Breast epithelium (tissue), 4 donors: Measurements from ENCODE around the gene PPFIA1. TPM values are rescaled to one million over a fixed set of nuclear protein-coding genes. Genes with fewer than 3 reads are reported as not detected.

Experiments
- DNase-seq, 2 donors: peaks; one replicate each; pipeline ENCODE4 v3.0.0-alpha.2; 2019; ENCODE audit warnings: low spot score in 2 of 2
- H3K27ac ChIP-seq, 2 donors: fragments of 200-600 bp; sonication (generic) in 1 of 2; one replicate each; pipeline ENCODE4 v1.5.1; 2016 to 2019; ENCODE audit warnings: mild to moderate bottlenecking in 1 of 2
- H3K27me3 ChIP-seq, 2 donors: fragments of 200-600 bp; sonication (generic) in 1 of 2; one replicate each; pipeline versions ENCODE4 v1.5.1 to v1.6.0; 2017 to 2019; ENCODE audit warnings: control low read depth in 1 of 2, mild to moderate bottlenecking in 1 of 2
- H3K36me3 ChIP-seq: fragments of 200-600 bp; one replicate; pipeline ENCODE4 v1.5.1; 2019
- H3K4me1 ChIP-seq, 2 donors: fragments of 200-600 bp; sonication (generic); one replicate each; pipeline ENCODE4 v1.5.1; 2016 to 2019; ENCODE audit warnings: control low read depth in 1 of 2
- H3K4me3 ChIP-seq, 3 donors: fragments of 200-600 bp; sonication (generic); 1 replicate in 2 of 3; 2 replicates in 1 of 3; pipeline ENCODE4 v1.5.1; 2016 to 2019; ENCODE audit warnings: mild to moderate bottlenecking in 3 of 3, moderate library complexity in 2 of 3
- H3K9me3 ChIP-seq, 2 donors: fragments of 200-600 bp; sonication (generic) in 1 of 2; one replicate each; pipeline ENCODE4 v1.5.1; 2016 to 2019; ENCODE audit warnings: control low read depth in 1 of 2
- CTCF ChIP-seq, 3 donors: fragments of 450-650 bp; IDR thresholded peaks; one replicate each; pipeline ENCODE4 v1.5.1; 2016 to 2017; ENCODE audit warnings: antibody characterized with exemption in 3 of 3, mild to moderate bottlenecking in 3 of 3, moderate library complexity in 3 of 3
- POLR2A ChIP-seq: fragments of 450-650 bp; IDR thresholded peaks from one replicate; pipeline ENCODE4 v1.6.1; 2016; ENCODE audit warnings: antibody characterized with exemption, mild to moderate bottlenecking, moderate library complexity
- POLR2AphosphoS5 ChIP-seq, 3 donors: sonication (generic); formaldehyde crosslinking; IDR thresholded peaks; one replicate each; pipeline ENCODE4 v1.6.1; 2017; ENCODE audit warnings: antibody characterized with exemption in 3 of 3
- intact Hi-C: fragments of 100-400 bp; cut with DNase I; formaldehyde crosslinking; loops from one replicate; pipeline ENCODE4 v1.15.1; 2023; ENCODE audit warnings: low total_unique reads
- total RNA-seq, 3 donors: library from RNA; depleted of rRNA; stranded (reverse); fragments of >200 nt; gene quantifications; one replicate each; pipeline ENCODE4 v1.1.0, GENCODE V29; 2016

The PPFIA1 gene
- total RNA-seq, 3 donors from 2014 or later: 52.2 to 80.8 (median 78.0) TPM

DNA sequence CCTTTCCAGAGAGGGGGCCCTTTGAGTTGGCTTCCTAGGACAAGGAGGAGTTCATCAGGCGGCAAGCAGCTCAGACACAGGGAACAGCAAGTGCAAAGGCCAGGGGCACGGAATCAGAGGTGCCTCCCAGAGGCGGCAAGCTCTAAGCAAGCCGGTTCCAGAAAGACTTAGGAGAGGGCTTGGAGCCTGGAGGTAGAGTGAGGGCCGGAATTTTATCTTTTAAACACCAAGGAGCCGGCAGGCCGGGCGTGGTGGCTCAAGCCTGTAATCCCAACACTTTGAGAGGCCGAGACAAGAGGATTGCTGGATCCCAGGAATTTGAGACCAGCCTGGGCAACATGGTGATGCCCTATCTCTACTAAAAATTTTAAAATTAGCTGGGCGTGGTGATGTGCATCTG is 40.8 kb upstream of the PPFIA1 start:
- no peak overlapping the region for H3K4me3 ChIP-seq
- intact Hi-C loops: no loop called here
- H3K27ac ChIP-seq: no peak overlapping the region
- H3K36me3 ChIP-seq: no peaks in the 10 kb centered on the region
- no peak for DNase-seq
- TF ChIP-seq POLR2A: no peak
- TF ChIP-seq CTCF (IDR thresholded peaks at IDR 0.05): no peak
- no peak for TF ChIP-seq POLR2AphosphoS5 (IDR thresholded peaks at IDR 0.05)
- H3K4me1 ChIP-seq: no peaks in the 10 kb centered on the region
- no peaks in the 10 kb centered on the region for H3K27me3 ChIP-seq
- H3K9me3 ChIP-seq: no peaks in the 10 kb centered on the region

DNA sequence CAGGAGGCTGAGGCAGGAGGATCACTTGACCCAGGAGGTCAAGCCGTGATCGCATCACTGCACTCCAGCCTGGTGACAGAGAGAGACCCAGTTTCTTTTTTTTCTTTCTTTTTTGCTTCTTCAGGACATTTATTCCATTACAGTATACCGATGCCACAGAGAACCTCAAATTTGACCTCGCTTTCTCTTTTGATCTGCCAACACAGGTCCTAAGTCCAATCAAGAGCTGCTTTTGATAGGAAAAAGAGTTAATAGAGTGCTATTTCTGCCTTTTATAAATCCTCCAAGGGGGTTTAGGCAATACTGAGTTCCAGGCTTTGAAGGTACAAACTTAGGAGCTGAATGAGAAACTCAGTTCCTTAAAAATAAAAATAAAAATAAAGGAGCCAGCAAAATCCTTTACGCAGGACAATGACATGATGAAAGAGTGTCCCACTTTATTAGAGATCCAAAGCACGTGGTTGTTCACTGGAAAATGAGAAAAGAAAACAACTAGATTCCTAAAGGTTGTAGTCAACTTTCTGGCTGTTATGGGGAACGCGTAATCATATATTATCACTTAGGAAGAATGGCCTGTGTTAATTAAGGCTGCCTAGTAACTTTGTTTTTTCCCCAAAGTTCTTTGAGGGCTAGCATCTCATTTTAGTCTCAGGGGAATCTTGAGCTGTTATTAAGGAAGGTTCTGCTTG is 40.2 kb upstream of the PPFIA1 start:
- TF ChIP-seq POLR2AphosphoS5 (IDR thresholded peaks at IDR 0.05) (no peak), CTCF (IDR thresholded peaks at IDR 0.05) (no peak)
- Histone ChIP-seq H3K27ac (no peak overlapping the region), H3K9me3 (no peaks in the 10 kb centered on the region), H3K36me3 (no peaks in the 10 kb centered on the region), H3K4me3 (no peak overlapping the region), H3K27me3 (no peaks in the 10 kb centered on the region), H3K4me1 (no peaks in the 10 kb centered on the region)
- DNase-seq: no peak
- intact Hi-C loops: no loop called here

GRCh38 chr11:70230840-70231710 is 39.4 kb upstream of the PPFIA1 start:
- TF ChIP-seq CTCF (IDR thresholded peaks at IDR 0.05) (no peak), POLR2A (no peak), POLR2AphosphoS5 (IDR thresholded peaks at IDR 0.05) (no peak)
- Histone ChIP-seq H3K27ac (no peak overlapping the region), H3K9me3 (no peaks in the 10 kb centered on the region), H3K36me3 (no peaks in the 10 kb centered on the region), H3K4me3 (no peak overlapping the region), H3K27me3 (no peaks in the 10 kb centered on the region), H3K4me1 (no peaks in the 10 kb centered on the region)
- DNase-seq: no peak
- intact Hi-C loops: no loop called here

DNA sequence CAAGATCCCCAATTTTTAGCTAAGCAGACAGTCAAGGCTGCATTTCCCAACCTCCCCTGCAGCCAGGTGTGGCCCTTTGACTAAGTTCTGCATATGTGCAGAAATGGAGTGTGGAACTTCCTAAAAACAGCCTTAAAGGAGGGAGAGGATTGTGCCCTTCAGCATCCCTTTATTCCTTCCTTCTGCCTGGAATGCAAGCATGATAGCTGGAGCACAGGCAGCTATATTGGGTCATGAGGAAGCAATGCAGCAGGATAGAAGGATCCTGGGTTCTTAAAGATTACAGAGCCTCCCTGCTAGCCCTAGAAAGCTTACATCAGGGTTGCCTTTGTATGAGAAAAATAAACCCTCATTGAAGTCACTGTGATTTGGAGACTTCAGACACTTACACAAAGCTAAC is 37.5 kb upstream of the PPFIA1 start:
- Histone ChIP-seq H3K27me3 (no peaks in the 10 kb centered on the region), H3K4me1 (no peaks in the 10 kb centered on the region), H3K9me3 (no peaks in the 10 kb centered on the region), H3K27ac (peak overlapping the region; percentile 77 to 80), H3K4me3 (no peak overlapping the region), H3K36me3 (no peaks in the 10 kb centered on the region)
- intact Hi-C loops: no loop called here
- DNase-seq: no peak
- no peak for TF ChIP-seq POLR2A
- no peak for TF ChIP-seq POLR2AphosphoS5 (IDR thresholded peaks at IDR 0.05)
- TF ChIP-seq CTCF (IDR thresholded peaks at IDR 0.05): no peak

- no peaks in the 10 kb centered on the region for H3K9me3 ChIP-seq
Observed at GRCh38 chr11:70233511-70233934, 37.0 kb upstream of the PPFIA1 start.

More at GRCh38 chr11:70233511-70233934, 37.0 kb upstream of the PPFIA1 start:
- Histone ChIP-seq H3K27ac (peak overlapping the region; percentile 77 to 80), H3K27me3 (no peaks in the 10 kb centered on the region), H3K4me1 (no peaks in the 10 kb centered on the region), H3K36me3 (no peaks in the 10 kb centered on the region), H3K4me3 (no peak overlapping the region)
- peak; percentile 68 to 83 for DNase-seq
- TF ChIP-seq POLR2AphosphoS5 (IDR thresholded peaks at IDR 0.05) (no peak), POLR2A (no peak), CTCF (IDR thresholded peaks at IDR 0.05) (no peak)
- intact Hi-C loops: no loop called here
